HG03558 (cell line): ENCODE results near the gene SNX9.

Experiments
- ATAC-seq: cut with Tn5 transposase; IDR thresholded peaks from one replicate; pipeline ENCODE4 v1.9.1; 2021; ENCODE audit warnings: moderate number of reproducible peaks; ENCODE audit not compliant: unreplicated experiment; ENCODE audit errors: extremely low read depth

The SNX9 gene

GRCh38 chr6:157985378-157986155 is 162.5 kb downstream of the SNX9 start:
- ATAC-seq: no peak

GRCh38 chr6:157987788-157988699 is 165.0 kb downstream of the SNX9 start:
- no peak for ATAC-seq

- ATAC-seq: no peak
These were observed 165.6 kb downstream of the SNX9 start for GRCh38 chr6:157988700-157989063.

DNA sequence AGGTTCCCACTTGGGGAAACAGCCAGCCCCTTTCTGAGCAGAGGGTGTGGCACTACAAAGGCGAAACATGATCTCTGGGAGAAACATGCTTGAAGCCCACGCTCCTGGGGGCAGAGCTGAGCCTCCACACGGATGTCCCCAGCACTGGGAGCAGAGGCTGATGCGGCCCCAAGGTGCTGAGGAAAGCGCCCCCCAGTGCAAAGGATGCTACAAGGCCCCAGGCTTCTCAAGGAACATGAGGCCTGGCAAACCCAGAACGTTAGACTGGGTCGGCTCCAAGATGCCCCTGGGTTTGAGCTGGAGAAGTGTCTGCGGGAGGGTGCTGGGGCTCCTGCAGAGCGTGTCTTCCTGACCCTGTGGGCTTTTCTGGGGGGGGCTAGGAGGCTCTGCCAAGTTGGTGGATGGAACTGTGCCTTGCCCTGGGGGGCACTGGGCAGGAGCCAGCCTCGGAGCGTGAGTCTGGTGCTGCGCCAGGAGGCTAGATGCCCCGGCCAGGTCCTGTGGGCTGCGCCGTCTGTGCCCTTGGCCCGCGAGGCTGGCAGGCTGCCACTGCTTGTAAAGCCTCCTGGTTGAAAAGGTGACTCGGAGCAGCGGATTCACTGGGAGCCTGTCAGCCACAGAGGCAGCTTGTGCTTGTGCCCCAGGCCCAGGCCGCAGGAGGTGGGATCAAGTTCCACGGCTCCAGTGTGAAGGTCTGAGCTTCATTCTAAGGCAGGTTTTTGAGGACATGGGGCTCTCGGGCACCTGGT is 166.7 kb downstream of the SNX9 start:
- ATAC-seq: no peak

DNA sequence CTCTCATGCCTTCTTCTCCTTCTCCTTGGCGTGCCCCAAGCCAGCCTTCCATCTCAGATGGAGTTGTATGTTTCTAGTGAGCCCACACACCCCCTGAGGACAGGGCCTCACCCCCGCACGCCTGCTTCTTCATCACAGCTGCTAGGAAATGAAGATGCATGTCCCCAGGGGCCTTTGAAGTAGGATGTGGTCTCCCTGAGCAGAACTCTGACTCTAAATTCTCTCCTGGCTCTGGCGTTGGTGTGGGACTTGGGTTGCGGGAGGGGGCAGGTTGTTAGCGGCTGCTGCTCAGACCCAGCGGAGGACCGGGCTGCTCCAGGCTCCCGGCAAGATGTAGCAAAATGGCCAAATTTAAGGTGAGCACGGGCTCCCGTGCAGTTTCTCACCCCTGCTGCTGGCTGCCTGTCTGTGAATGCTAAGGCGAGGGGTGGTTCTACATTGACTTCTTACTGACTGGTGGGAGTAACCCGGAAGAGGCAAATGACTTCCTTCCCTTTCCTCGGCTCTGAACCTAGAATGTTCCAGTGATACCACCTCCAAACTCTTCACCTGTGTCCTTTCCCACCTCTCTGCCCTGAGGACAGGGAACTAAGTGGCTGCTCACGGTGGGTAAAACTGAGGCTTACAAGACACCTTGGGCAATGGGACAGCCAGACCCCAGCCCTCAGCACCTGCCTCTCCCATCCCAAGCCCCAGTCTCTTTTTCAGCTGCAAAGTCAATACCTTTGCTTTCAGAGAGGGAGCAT is 167.4 kb downstream of the SNX9 start:
- ATAC-seq: no peak

DNA sequence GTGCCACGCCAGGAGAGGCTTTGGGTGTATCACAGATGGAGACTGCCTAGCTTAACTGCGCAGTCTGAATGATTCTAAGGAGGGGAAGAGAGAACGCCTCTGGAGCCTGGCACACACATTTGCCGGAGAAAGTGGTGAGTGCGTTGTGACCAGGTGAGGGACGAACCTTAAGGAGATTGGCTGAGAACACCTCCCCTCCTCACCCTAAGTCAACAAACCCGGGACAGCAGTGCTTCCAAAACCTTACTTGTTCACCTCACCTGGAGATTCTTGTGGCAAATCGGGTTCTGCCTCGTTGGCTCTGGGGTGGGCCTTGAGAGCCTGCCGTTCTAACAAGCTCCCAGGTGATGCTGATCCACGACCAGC is 168.0 kb downstream of the SNX9 start:
- ATAC-seq: no peak

- no peak for ATAC-seq
These were observed 170.0 kb downstream of the SNX9 start for GRCh38 chr6:157993076-157993475.

DNA sequence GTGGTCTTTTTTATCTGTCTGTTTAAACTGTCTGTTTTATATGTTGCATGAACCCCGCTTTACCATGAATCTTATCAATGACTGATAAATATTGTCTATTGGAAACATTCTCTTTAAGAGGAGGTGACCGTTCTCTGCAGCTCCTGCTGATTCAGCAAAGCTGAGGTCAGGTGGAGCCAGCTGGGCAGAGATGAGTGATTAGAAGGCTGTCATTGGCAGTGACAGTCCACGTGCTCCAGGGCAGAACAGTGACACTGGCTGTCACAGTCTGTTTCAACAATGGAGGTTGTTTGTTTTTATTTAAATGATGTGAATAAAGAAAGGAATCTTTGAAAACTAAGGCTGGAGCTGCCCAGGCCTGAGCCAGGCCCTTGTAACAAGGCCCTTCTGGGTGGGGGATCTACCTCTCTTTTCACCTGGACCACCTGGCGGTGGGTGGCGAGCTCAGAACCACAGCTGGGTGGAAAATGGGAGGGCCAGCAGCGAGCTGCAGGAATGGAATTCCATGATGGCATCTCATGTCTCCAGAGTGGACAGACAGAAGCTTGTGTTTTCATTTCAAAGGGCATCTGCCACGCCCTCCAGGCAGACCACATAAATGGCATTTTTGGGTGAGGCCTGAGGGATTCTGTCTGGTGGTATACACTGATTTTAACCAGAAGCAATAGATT is 171.2 kb downstream of the SNX9 start:
- ATAC-seq: no peak
